ENCODE results near the gene CSTF2T.

The CSTF2T gene

DNA sequence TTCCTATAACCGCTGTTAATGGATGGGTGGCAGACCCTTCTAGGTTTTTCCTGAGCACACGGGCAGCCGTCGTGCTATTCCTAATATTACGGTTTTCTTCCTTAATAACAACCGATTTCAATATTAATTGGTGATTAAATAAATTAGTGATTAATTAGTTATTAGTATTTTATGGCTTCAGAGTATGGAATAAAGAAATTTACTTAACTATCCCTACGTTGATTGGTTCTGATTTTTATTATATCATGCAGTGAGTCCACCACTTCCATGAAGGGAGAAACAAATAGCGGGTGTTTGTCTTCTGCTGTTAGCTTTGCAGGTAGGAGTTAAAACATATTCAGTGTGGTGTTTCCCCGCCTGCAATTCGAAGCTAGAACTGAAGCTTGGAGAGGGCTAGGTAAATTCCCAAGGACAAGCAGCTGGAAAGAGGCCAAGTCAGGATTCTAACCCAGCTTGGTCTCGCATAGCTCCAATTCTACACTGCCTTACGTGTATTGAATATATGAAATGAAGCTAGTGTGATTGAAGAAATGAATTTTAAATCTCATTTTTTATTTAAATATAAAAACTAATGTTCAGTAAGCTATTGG lies 928 bp upstream of the CSTF2T start:
- Histone ChIP-seq H3K79me2 (ENCODE audit: insufficient read depth, low read length) (peaks cover 34% of the 10 kb centered on the region), H3K27ac (ENCODE audit: low read length) (peak overlapping the region; percentile 100), H3K4me2 (ENCODE audit: insufficient read depth, low read length) (peak overlapping the region; percentile 88), H4K20me1 (ENCODE audit: insufficient read depth, low read length) (peaks cover 28% of the 10 kb centered on the region), H3K9ac (ENCODE audit: low read depth, low read length) (peak overlapping the region; percentile 76), H3K36me3 (ENCODE audit: insufficient read depth, low read length) (peaks cover 26% of the 10 kb centered on the region), H2AFZ (ENCODE audit: low read depth, low read length) (peak overlapping the region; percentile 99), H3K4me3 (ENCODE audit: low read depth in 1 of 2, low read length in 2 of 2) (peak overlapping the region; percentile 65 to 86; a peak in 3 of 4 replicates), H3K4me1 (ENCODE audit: insufficient read depth, low read length) (peaks cover 34% of the 10 kb centered on the region), H3K9me3 (ENCODE audit: insufficient read depth, low read length, severe bottlenecking) (peaks cover 3% of the 10 kb centered on the region), H3K27me3 (ENCODE audit: insufficient read depth, low read length, poor library complexity) (no peaks in the 10 kb centered on the region)
- no peak; the same call in 2 of the 3 replicates for ATAC-seq (ENCODE audit: insufficient read depth, low read depth)
- DNase-seq, result peak; percentile 19
- TF ChIP-seq, protein P1, sequence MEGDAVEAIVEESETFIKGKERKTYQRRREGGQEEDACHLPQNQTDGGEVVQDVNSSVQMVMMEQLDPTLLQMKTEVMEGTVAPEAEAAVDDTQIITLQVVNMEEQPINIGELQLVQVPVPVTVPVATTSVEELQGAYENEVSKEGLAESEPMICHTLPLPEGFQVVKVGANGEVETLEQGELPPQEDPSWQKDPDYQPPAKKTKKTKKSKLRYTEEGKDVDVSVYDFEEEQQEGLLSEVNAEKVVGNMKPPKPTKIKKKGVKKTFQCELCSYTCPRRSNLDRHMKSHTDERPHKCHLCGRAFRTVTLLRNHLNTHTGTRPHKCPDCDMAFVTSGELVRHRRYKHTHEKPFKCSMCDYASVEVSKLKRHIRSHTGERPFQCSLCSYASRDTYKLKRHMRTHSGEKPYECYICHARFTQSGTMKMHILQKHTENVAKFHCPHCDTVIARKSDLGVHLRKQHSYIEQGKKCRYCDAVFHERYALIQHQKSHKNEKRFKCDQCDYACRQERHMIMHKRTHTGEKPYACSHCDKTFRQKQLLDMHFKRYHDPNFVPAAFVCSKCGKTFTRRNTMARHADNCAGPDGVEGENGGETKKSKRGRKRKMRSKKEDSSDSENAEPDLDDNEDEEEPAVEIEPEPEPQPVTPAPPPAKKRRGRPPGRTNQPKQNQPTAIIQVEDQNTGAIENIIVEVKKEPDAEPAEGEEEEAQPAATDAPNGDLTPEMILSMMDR (IDR thresholded peaks at IDR 0.05; ENCODE audit: borderline replicate concordance, extremely low read depth, low read length, poor library complexity, severe bottlenecking), result no peak
- TF ChIP-seq EZH2 (IDR thresholded peaks at IDR 0.05; ENCODE audit: borderline replicate concordance, low read depth, low read length, severe bottlenecking), result no peak

DNA sequence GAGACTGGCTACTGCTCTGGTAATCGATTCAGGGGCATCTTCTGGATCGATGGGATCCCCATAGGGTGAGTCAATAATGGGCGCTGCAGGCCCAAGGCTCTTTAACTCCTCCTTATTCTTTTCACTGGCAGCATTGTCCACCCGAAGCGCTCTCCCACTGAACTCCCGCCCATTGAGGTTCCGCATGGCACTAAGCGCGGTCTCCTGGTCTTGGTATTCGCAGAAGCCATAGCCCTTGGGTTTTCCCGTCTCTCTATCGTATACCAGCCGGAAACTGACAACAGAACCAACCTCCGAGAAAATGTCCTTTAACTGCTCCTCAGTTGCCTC lies 285 bp downstream of the CSTF2T start:
- H3K27me3 ChIP-seq (ENCODE audit: insufficient read depth, low read length, poor library complexity), result no peaks in the 10 kb centered on the region
- H3K27ac ChIP-seq (ENCODE audit: low read length), result peak overlapping the region; percentile 100
- DNase-seq (no peak), ATAC-seq (ENCODE audit: insufficient read depth, low read depth) (peak; percentile 39)
- H3K36me3 ChIP-seq (ENCODE audit: insufficient read depth, low read length), result peaks cover 26% of the 10 kb centered on the region
- no peak for TF ChIP-seq EZH2 (IDR thresholded peaks at IDR 0.05; ENCODE audit: borderline replicate concordance, low read depth, low read length, severe bottlenecking)
- TF ChIP-seq, protein P1 (IDR thresholded peaks at IDR 0.05; ENCODE audit: borderline replicate concordance, extremely low read depth, low read length, poor library complexity, severe bottlenecking), result no peak
- peaks cover 34% of the 10 kb centered on the region for H3K79me2 ChIP-seq (ENCODE audit: insufficient read depth, low read length)
- H3K4me3 ChIP-seq (ENCODE audit: low read depth in 1 of 2, low read length in 2 of 2), result peak overlapping the region; percentile 65 to 86
- H2AFZ ChIP-seq (ENCODE audit: low read depth, low read length), result peak overlapping the region; percentile 99
- H4K20me1 ChIP-seq (ENCODE audit: insufficient read depth, low read length), result peaks cover 28% of the 10 kb centered on the region
- H3K4me1 ChIP-seq (ENCODE audit: insufficient read depth, low read length), result peaks cover 34% of the 10 kb centered on the region
- peak overlapping the region; percentile 88 for H3K4me2 ChIP-seq (ENCODE audit: insufficient read depth, low read length)
- peaks cover 3% of the 10 kb centered on the region for H3K9me3 ChIP-seq (ENCODE audit: insufficient read depth, low read length, severe bottlenecking)
- H3K9ac ChIP-seq (ENCODE audit: low read depth, low read length), result peak overlapping the region; percentile 76

DNA sequence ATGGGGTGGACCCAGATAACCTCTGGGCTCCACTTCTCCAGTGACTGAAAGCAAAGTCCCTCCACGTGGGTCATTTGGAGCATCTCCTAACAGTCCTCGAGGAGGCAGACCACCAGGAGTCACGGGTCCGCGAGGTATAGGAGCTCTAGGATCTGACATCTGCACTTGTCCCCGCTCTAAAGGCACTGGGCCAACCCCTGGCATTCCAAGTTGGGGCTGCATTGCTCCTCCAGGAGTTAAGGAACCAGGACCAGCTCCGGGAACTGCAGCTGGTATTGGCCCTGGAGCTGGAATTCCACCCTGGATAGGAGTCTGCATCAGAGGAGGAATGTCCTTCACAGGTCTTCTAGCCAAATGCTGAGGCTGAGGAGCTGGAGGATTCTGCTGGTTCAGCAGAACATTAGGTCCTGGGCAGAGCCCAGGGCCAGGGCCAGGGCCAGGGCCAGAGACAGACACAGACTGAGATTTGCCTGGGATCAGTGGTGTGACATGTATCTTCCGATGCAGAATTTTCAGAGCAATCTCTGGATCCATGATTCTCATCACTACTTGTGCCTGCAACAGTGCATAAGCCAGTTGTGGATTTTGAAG lies 827 bp downstream of the CSTF2T start:
- H3K4me2 ChIP-seq (ENCODE audit: insufficient read depth, low read length), result peak overlapping the region; percentile 88
- peaks cover 28% of the 10 kb centered on the region for H4K20me1 ChIP-seq (ENCODE audit: insufficient read depth, low read length)
- peak overlapping the region; percentile 99 for H2AFZ ChIP-seq (ENCODE audit: low read depth, low read length)
- no peak for TF ChIP-seq EZH2 (IDR thresholded peaks at IDR 0.05; ENCODE audit: borderline replicate concordance, low read depth, low read length, severe bottlenecking)
- TF ChIP-seq, protein P1 (IDR thresholded peaks at IDR 0.05; ENCODE audit: borderline replicate concordance, extremely low read depth, low read length, poor library complexity, severe bottlenecking), result no peak
- peak overlapping the region; percentile 76 for H3K9ac ChIP-seq (ENCODE audit: low read depth, low read length)
- peak overlapping the region; percentile 100 for H3K27ac ChIP-seq (ENCODE audit: low read length)
- H3K79me2 ChIP-seq (ENCODE audit: insufficient read depth, low read length), result peaks cover 34% of the 10 kb centered on the region
- H3K4me3 ChIP-seq (ENCODE audit: low read depth in 1 of 2, low read length in 2 of 2), result peak overlapping the region; percentile 65 to 86
- ATAC-seq (ENCODE audit: insufficient read depth, low read depth), result no peak
- peaks cover 34% of the 10 kb centered on the region for H3K4me1 ChIP-seq (ENCODE audit: insufficient read depth, low read length)
- no peak for DNase-seq
- H3K36me3 ChIP-seq (ENCODE audit: insufficient read depth, low read length), result peaks cover 26% of the 10 kb centered on the region
- H3K27me3 ChIP-seq (ENCODE audit: insufficient read depth, low read length, poor library complexity), result no peaks in the 10 kb centered on the region
- H3K9me3 ChIP-seq (ENCODE audit: insufficient read depth, low read length, severe bottlenecking), result peaks cover 3% of the 10 kb centered on the region
